Endometrial microvascular endothelial cells (primary cell): ENCODE results near the gene IRF8. TPM values are rescaled to one million over a fixed set of nuclear protein-coding genes. Genes with fewer than 3 reads are reported as not detected.
"Not testable (repeated sequence)": the region's sequence is repeated elsewhere in the genome, so short reads cannot be mapped to it uniquely, and the experiment has no call there.

Source experiments
- in situ Hi-C: cut with HindIII; loops from 2 replicates; pipeline ENCODE4 v1.10.0; 2017; ENCODE audit warnings: low sequenced_read_pairs, low pct_unique_long_range_greater_than_20kb; ENCODE audit errors: inconsistent ontology term
- total RNA-seq: library from RNA; depleted of rRNA; stranded (reverse); fragments of >200 nt; gene quantifications from one replicate; pipeline ENCODE4 v1.2.3, GENCODE V29; 2015; ENCODE audit errors: inconsistent ontology term

The IRF8 gene
- total RNA-seq, 1 donor from 2014 or later = not detected

DNA sequence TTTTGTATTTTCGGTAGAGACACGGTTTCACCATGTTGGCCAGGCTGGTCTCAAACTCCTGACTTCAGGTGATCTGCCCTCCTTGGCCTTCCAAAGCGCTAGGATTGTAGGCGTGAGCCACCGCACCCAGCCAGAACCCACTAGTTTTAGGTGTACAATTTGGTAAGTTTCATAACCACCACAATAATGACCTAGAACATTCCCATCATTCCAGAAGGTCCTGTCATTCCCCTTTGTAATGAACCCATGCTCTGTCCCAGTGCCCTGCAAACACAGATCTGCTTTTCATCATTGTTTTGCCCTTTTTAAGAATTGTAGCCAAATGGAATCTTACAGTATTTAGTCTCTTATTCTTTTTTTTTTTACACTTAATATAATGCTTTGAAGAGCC, 35.6 kb upstream of the IRF8 start:
- in situ Hi-C loops = no loop called here

DNA sequence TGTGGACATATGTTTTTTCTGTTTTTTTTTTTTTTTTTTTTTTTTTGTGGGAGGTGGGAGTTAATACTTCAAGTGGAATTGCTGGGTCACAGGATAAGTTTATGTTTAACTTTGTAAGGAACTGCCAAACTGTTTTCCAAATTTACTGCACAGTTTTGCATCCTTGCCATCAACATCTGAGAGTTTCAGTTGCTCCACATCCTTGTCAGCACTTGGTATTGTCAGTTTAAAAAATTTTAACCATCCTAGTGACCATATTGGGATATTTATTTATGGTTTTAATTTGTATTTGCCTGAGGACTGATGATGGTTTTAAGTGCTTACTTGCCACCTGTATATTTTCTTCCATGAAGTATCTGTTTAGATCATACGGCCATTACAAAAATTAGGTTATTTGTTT, 34.0 kb upstream of the IRF8 start:
- in situ Hi-C loops = no loop called here

DNA sequence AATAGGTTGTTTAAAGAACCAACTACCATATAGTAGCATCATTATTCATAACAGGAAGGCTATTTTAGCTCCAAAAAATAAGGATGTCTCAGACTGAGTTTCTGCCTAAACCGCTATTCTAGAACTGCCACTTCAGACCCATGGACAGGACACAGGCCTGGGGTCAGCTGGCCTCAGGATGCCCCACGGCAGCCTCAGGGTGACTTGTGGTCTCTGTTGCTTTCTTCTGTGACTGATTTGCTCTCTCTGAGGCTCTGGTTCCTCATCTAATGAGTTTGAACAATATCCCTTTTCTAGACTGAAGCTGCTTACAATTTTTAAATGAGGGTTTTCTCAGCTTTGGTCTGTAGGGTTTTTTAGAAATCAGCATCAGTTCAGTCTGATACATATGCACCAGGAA, 31.8 kb upstream of the IRF8 start:
- in situ Hi-C loops = no loop called here

DNA sequence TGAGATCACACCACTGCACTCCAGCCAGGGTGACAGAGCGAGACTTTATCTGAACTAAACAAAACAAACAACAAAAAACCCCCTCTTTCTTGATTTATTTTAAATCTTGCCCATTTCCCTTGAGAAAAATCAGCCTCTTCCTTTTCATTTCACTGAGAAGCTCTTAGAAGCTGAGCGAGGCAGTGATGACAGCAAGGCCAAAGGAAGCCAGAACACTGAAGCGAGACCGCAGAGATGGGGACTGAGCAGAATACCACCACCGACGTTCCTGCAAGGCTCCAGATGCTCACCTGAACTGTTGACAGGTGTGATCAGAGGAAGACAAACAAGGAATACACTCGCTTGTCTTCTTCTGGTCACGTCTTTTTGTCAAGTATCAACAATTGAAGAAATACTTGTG, 30.5 kb upstream of the IRF8 start:
- in situ Hi-C loops = no loop called here

DNA sequence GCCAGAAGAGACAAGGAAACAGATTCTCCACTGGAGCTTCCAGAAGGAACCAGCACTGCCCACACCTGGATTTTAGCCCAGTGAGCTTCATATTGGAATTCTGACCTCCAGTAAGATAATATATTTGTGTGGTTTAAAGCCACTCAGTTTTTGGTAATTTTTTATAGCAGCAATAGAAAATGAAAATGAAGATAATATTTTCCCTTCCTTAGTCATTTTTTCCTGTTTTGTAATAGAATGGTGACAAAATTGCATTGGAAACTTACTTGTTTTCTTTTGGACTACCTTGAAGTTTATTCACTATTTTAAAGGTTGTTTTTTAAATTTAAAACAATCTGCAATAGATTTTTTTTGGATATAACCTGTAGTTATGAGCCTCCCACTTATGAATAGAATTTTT, 29.8 kb upstream of the IRF8 start:
- in situ Hi-C loops = no loop called here

DNA sequence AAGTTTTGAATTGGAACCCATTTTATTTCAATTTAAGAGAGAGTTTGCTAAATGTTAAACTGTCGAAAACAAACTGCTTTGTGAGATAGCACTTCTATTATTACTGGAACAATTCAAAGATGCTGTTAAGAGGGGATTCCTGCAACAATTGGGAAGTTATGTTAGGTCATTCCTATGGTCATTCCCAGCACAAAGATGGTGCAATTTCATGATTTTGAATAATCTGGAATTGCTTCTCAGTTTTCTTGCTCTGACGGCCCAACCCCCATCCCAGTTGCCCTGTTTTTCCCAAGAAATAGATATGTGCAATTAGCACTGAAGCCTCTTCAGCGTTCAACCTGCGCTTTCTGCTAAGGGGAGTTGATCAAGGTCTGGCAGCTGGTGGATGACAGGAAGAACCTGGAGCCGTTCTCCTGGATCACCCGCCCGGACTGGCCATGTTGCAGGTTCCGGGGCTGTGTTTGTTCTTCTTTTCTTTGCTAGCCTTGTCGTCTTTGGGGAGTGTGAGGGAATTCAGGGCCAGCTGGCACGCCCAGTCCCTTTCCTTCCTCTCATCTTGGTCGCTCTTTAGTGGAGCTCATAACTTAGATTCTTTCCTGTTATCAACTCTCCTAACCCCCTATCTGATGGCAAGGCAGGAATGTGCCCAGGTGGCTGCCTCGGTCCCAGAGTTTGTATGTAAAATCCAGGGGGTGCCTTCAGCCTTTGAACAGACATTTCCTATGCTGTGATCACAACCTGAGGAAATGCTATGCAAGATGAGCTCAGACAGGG, 29.0 kb upstream of the IRF8 start:
- in situ Hi-C loops = no loop called here

DNA sequence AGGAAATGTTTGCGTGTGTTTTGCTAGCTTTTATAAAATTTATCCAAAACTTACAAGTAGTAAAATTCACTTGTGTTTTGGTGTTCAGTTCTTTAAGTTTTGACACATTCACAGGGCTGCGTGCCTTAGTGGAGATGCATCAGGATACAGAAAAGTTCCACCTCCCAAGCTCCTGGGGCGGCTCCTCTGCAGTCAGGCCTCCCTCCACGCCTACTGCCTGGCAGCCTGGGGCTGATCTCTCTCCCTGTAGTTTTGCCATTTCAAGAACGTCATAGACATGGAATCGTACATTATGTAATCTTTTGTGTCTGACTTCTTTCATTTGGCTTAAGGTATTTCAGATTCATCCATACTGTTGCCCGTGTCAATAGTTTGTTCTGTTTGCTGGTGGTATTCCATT, 27.2 kb upstream of the IRF8 start:
- in situ Hi-C loops = no loop called here

DNA sequence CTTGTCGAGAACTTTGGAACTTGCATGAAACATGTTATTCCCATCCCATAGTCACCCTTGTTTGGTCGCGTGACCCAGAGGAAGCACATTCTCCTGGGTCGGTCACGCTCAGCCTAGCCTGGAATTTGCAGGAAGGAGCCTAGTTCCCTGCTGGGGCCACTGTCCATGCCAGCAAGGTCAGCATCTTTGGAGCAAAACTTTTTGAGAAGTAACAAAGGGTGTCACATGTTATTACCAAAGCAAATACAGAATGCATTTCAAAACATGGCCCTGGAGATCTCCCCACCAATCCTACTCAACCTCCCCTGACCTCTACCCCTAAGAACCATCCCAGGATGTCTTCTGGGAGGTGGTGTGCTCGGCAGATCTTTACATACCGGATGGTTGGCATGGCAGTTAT, 26.2 kb upstream of the IRF8 start:
- in situ Hi-C loops = no loop called here

DNA sequence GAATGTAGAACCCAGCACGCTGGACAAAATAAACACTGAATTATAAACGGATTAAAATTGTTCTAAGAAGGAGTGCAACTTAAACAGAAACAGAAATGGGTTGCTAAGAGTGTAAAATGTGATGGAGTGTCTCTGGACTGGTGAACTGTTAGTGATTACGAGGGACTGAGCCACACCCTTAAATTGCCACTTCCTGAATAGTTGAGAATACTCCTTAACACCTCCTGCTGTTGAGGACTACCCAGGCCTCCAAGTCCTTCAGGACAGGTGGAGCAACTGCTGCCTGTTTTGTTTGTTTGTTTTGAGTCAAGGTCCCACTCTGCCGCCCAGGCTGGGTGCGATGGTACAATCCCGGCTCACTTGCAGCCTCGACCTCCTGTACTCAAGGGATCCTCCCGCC, 25.8 kb upstream of the IRF8 start:
- in situ Hi-C loops = no loop called here

DNA sequence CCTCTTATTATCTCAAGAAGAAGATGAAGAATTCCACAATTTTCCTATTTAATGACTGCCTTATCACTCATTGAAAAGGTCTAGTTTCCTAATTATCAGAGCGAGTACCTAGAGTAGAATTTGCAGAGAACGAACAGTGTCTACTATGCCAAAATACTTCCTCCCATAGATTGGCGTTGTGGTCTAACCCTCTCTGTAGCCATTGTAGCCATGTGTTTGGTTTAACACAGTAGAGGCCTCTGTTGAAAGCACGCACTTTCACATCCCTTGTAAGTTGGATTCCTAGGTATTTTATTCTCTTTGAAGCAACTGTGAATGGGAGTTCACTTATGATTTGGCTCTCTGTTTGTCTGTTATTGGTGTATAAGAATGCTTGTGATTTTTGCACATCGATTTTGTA, 24.9 kb upstream of the IRF8 start:
- in situ Hi-C loops = not testable (repeated sequence)

DNA sequence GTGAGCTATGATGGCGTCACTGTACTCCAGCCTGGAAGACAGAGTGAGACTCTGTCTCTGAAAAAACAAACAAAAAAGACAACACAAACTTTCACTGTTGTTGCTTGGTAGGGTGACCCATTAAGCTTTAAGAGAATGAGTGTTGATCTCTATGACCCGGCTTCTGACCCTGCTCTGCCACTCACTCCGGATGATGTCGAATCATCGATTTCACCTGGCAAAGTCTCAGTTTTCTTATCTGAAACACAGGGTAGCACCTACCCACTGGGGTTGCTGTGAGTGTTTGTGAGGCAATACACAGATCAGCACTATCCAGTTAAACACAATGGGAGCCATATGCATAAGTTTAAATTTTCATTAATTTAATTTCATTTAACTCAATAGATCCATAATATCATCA, 20.6 kb upstream of the IRF8 start:
- in situ Hi-C loops = no loop called here

DNA sequence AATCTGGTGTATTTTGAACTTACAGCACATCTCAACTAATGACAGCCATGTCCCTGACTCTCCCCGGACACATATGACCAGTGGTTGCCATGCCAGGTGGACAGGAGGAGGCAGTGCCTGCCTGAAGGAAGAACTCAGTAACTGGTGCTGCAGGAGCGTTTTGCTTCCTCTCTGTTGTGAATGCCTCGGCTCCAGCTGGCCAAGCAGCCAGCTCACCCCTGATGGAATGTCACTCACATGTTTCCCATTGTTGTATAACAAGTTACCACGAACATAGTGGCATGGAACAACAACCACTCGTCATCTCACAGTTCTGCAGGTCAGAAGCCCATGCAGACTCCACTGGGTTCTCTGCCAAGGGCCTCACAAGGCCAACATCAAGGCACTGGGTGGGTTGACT, 20.1 kb upstream of the IRF8 start:
- in situ Hi-C loops = no loop called here

DNA sequence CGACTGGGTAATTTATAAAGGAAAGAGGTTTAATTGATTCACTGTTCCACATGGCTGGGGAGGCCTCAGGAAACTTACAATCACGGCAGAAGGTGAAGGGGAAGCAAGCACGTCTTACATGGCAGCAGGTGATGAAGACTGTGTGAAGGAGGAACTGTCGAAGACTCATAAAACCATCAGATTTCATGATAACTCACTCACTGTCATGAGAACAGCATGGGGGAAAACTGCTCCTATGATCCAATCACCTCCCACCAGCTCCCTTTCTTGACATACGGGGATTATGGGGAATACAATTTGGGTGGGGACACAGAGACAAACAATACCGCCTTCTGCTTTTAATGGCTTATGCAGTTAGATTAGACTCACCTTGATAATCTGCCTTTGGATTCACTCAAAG, 19.4 kb upstream of the IRF8 start:
- in situ Hi-C loops = no loop called here

DNA sequence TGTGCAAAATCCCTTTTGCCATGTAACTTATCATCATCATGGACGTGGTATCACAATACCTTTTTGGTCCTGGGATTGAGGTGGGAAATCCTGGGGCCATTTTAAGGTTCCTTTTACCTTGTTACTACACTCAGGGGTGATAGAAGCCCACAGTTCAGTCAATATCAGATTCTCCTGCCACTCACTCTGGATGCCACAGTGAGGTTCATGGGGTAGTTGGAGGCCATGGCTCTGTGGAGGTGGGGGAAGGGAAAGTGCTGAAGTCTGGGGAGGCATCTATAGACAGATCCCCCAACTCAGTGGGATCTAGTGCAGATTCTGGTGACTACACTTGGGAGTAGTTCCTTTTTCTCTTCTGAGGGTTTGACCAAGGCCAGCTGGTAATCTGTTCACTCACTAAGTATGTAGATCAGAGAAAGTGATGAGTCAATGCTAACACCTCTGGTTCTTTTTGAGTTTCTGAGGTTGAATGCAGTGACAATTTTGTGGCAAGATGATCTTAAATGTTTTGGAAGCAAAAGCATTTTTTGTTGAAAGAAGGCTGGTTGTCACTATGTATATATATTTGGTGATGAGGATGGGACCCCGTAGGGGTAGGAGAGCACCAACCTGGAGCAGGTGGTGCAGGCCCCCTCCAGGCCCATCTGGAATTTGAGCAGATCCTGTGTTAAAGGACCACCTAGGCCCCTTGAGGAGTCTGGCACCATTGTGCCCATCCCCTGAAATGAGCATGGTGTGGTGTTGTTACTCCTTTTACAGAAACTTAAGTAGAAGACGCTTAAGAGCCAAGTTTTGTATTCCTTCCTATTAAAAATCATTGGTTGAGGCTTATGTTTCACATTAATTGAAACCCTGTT, 18.8 kb upstream of the IRF8 start:
- in situ Hi-C loops = no loop called here

DNA sequence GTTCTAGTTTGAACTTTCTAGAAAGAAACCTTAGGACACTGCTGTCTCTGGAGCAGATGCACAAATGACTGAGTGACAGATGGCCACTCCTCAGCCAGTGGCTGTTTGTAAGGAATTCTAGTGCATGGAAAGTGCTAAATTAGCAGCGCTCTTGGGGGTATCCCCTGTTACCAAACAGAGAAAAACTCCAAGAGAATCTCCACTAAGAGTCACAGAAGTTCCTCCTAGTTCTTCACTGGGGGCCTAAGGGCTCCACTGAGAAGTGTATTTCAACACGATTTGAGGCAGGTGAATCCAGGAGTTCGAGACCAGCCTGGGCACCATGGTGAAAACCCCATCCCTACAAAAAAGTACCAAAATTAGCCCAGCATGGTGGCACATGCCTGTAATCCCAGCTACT, 18.1 kb upstream of the IRF8 start:
- in situ Hi-C loops = no loop called here

DNA sequence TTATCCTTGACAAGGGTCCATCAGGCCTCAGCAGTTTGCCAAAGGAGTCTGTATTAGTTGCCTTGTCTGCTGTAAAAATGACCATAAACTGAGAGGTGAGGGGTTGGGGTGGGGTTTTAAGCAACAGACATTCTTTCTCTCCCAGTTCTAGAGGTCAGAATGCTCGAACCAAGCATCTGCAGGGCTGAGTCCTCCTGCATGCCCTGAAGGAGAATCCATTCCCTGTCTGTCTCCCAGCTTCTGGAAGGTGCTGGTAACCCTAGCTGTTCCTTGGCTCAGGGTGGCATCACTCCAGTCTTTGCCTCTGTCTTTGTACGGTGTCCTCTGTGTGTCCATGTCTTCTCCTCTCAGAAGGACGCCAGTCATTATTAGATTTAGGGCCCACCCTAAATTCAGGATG, 17.5 kb upstream of the IRF8 start:
- in situ Hi-C loops = no loop called here

DNA sequence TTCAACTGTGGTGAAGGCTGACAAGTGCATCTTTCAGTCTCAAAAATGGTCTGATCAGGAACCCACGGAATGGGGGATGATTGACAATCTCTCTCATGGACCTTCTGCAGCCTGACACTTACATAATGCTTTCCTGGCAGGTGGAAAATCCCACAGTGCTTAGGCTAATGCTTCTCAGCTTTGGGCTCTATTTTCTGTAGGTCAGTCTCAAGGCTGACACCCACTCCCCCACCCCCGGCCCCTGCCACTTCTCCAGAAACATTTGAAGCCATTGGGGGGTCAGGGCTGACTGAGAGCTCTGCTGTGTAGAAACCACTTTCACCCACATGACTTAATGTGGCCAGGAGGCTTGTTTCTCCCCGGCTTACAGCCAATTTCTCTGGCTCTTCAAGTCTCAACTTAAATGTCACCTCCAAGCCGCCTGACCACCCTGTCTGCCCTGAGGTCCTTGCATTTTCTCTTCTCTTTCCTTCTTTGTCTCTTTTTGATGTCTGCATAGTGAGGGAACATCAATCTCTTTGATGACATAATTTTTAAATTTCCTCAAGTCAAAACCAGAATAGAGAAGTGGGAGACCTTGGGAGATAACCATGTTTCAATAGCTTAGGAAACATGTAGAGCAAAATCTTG, 16.7 kb upstream of the IRF8 start:
- in situ Hi-C loops = no loop called here

DNA sequence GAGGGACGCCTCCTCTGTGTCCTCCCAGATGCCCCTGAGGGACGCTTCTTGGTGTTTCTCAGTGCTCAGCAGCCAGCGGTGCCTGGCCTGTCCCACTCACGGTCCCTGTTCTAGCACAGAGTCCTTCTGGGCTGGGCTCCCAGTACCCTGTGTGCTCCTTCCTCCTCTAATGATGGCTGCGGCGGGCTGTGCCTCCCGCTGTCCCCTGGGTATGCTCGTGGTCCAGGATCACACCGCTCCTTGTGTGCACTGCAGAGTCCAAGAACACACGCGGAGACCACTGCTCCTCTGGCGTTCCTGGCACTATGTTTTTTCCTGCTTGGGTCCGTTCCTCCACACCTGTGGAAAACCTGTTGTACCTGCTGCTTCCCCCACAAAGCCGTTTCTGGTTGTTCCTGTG, 15.1 kb upstream of the IRF8 start:
- in situ Hi-C loops = no loop called here

DNA sequence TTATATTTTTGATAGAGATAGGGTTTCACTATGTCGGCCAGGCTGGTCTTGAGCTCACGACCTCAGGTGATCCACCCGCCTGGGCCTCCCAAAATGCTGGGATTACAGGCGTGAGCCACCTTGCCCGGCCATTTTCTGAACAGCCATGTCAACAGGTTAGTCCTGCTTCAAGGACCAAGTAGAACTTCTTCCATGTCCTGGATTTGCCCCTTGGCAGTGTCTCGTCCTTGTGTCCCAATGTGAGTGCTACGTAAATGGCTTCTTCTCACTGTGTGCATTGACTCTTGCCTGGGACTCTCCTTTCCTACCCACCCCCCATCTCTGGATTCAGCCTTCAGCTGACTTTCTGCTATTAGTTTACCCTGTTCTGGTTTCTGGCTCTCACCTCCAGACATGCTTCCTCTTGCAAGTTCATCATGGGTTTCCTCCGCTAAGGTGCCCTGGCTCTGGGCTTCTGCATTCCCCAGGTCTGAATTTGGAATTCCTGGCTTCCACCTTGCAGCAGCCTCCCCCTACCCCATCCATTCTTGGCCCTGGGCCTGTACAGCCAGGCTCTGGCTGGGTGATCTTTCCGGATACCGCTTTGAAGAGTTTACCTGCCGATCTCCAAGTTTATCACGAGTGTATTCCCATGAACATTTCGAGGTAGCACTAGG, 14.0 kb upstream of the IRF8 start:
- in situ Hi-C loops = no loop called here

DNA sequence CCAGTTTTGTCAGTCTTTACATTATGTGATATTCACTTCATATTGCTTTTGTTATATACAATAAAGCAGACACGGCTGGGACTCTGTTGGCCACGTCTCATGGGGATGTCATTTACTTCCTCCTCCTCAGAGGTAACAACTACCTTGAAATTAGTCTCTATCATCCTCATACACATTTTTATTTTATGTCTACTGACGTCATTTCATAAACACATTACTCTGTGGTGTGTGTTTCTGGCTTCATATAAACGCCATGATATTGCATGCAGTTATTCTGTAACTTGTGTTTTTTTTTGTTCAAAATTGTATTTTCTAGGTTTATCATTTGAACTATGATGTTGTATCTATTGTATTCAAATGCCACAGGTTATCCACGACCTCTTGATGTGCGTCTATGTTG, 13.4 kb upstream of the IRF8 start:
- in situ Hi-C loops = no loop called here
